GM19372 (cell line): Measurements from ENCODE around the gene NPFF.

Experiments used
- ATAC-seq: cut with Tn5 transposase; IDR thresholded peaks from one replicate; pipeline ENCODE4 v1.9.1; 2021; ENCODE audit warnings: mild to moderate bottlenecking, low read depth, moderate library complexity; ENCODE audit not compliant: unreplicated experiment

NPFF gene

GRCh38 chr12:53479331-53479730 is 28.0 kb downstream of the NPFF start:
- no peak for ATAC-seq

GRCh38 chr12:53478865-53479264 is 28.4 kb downstream of the NPFF start:
- ATAC-seq: no peak

GRCh38 chr12:53476769-53477209 is 30.5 kb downstream of the NPFF start:
- ATAC-seq: no peak

- ATAC-seq: no peak
These were observed 32.5 kb downstream of the NPFF start for GRCh38 chr12:53474819-53475218.

DNA sequence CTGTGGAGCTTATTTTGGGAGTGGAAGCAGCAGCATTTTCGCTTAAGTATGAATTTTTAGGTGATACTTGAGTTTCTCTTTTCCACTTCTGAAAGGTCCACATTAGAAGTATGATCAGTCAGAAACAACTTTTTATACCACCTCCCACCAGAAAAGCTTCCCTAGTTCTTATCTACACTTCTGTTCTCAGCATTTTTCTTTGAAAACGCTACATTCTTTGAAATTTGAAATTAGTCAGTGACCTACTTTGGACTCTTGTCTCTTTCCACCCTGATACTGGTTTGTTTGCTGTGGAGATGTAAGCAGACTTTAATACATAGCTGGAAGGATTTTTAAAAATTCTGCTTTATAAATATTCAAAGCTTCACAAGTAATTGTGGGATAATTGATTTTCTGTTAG is 33.2 kb downstream of the NPFF start:
- ATAC-seq: no peak

DNA sequence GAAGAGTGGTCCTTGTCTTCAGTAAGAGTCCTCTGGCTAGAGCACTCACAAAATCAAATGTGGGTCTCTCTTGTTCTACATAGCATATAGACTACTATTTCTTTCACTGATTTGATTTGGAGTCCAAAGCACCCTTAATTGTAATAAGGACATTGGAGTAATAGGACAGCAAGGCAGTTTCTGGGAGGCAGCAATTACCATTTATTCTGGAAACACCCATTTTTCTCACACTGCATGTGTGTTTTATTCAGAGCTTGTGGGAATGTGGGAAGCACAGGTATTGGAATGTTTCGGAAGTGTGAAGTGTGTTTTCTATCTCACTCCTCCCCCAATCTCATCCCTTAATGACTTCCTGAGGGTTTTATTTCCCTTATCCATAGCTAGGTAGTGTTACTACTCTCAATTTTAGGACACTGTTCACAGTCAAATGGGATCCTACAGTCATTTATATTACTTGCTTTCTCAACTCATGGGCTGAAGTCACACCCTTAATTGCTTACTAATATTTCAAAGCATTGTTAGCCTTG is 35.2 kb downstream of the NPFF start:
- ATAC-seq: no peak

DNA sequence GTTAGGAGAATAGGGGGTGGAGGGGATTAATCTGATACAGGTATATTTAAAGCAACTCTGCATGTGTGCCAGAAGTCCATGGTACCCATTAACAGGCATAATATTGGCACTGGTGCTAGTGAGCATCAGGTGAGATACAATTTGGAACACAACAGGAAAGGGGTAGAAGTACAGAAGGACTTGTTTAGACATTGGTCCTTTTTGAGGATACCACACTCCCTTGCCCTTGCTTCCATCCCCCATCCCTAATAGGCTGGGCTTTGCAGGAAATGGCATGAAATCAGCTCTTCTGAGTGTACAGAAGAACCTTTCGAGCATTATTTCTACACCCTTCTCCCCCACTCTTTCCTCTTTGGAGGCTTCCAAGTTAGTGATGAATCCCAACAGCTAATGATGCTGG is 39.0 kb downstream of the NPFF start:
- no peak for ATAC-seq

DNA sequence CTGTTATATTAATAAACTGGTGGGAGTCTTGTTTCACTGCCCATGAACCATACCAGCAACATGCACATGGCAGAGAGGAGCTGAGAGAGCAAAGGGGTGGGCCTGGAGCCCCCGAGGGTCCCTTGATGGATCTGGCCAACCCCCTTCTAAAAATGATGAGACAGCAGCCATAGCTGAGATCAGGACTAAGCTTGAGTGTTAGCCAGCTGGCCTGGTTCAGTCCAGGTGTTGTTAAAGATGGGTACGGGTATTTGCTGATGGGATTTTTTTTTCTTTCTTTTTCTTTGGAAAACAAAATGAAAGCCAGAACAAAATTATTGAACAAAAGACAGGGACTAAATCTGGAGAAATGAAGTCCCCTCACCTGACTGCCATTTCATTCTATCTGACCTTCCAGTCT is 39.4 kb downstream of the NPFF start:
- no peak for ATAC-seq

DNA sequence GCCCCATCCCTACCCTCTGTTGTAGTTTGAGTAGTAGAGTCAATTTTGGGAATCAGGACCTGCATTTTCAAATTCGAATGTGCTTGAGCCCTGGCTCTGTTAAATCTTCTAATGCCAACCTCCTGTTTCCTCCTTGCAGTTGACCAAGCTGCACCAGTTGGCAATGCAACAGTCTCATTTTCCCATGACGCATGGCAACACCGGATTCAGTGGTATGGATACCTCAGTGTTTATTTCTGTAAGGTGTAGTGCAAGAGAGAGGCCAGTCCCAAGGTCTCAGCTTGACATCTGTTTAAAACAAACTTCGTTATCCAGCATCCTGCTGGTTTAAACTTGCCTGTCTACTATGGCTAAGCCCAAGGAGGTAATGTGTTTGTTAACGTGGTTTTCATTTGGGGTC is 40.2 kb downstream of the NPFF start:
- no peak for ATAC-seq

- no peak for ATAC-seq
These were observed 40.6 kb downstream of the NPFF start for GRCh38 chr12:53466640-53467039.

DNA sequence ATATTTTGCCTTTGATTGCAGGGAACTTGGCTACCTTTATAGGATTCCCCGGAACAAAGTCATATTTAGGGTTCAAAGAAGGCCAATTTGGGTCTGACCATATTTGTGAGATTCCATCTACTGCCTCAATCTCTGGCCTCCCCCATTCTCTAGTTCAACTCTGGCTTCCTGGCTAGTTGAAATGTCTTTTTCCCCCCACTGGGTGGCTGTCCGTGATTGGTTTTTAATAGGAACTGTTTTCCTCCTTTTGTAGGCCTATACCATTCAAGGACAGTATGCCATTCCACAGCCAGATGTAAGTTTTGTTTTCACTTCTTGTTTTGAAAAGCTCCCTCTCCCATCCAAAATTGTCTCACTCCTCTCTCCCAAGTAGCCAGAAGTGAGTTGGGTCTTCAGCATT is 41.6 kb downstream of the NPFF start:
- ATAC-seq: no peak

- ATAC-seq: no peak
These were observed 42.4 kb downstream of the NPFF start for GRCh38 chr12:53464685-53465418.

DNA sequence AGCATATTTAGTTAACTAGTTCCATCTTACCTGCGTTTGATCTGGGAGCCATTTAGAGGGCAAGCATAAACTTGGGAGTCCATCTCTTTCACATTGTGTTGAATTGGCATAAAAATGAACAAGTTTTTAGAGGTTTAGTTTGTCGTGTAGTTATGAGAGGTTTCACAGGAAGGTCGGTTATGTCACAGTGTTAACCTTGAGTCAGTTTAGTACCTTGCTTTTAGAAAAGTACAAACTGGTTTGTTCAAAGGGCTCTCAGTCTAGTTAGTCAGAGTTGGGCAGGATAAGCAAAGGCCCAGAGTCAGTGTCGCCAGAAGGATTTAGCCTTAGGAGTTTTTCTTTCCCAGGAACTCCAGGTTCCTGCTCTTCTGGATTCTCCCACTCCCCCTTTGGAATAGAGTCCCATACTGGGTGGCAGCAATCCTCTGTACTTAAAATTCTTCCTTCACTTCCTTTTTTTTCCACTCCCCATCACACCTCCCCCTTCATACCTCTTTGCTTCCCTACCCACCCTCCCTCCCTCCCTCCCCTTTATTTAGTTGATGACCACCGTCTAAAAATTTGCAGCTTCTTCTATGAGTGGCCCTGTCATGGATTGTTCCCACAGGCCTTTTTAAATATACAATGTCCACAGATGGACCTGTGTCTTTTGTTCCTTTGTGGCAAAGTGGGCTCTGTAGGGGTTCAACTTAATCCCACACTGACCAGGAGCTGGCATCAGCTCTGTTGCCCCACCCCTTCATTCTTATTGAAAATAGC is 43.3 kb downstream of the NPFF start:
- no peak for ATAC-seq

DNA sequence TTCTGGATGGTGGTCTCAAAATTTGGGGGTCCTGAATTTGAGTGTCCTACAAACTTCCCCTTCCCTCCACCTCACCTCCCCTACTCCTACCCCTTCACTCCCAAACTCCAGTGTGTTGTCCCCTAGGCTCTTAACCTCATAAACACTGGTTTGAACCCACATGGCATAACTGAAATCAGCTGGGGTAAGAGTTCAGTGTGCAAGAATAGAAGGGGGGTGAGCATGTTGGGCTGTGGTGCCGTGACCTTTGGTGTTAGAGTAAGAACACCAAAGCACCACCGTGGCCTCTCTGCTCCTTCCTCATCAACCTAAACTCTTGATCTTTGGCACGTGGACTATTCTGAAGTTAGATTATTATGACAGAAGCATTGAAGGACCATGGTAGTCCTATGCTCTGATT is 44.3 kb downstream of the NPFF start:
- no peak for ATAC-seq

GRCh38 chr12:53461591-53461990 is 45.7 kb downstream of the NPFF start:
- ATAC-seq: no peak

DNA sequence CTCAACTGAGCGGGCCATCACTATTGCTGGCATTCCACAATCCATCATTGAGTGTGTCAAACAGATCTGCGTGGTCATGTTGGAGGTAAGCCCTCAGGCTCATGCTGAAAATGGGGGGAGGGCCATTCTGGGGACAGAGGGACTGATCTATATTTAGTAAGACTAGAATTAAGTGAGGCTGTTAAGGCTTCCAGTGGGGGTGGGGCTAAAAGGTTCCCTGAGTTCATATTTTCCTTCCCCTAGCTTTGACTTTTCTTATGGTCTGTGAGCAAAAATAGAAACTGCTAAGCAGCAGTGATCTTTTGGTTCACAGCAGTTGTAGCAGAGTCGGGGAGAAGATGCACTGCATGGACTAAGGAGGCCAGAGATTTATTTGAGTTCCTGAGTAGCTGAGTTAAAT is 46.2 kb downstream of the NPFF start:
- no peak for ATAC-seq

DNA sequence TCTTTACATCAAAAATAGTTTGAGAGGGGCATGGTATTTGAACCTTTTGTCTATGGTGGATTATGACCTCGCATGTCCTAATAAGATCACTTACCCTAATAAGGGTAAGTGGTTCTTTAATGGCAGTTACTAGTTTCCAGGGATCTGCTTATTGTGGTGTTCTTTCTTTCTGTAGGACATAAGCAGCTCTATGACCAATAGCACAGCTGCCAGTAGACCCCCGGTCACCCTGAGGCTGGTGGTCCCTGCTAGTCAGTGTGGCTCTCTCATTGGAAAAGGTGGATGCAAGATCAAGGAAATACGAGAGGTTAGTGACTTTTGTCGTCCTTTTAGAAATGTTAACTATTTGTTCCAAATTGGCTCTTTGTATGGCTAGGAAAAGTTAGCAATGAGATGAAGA is 48.2 kb downstream of the NPFF start:
- no peak for ATAC-seq
